ENCODE results near the gene HIPK1.
"Not testable (repeated sequence)": the region's sequence is repeated elsewhere in the genome, so short reads cannot be mapped to it uniquely, and the experiment has no call there.

HIPK1 gene

GRCh38 chr1:113945329-113945728, 16.2 kb downstream of the HIPK1 start:
- H3K4me1 ChIP-seq (ENCODE audit: control insufficient read depth, insufficient read depth, low read length) = peaks cover 16% of the 10 kb centered on the region

GRCh38 chr1:113946112-113946511, 17.0 kb downstream of the HIPK1 start:
- H3K9me3 ChIP-seq (ENCODE audit: control insufficient read depth in 2 of 2, low read length in 2 of 2) = no peaks in the 10 kb centered on the region
- H3K36me3 ChIP-seq (ENCODE audit: control insufficient read depth in 2 of 2, insufficient read depth in 2 of 2, low read length in 2 of 2) = peaks cover 3% of the 10 kb centered on the region in 2 donors
- H3K4me3 ChIP-seq (ENCODE audit: low read length in 2 of 2) = no peak overlapping the region
- no peak overlapping the region for H3K27ac ChIP-seq (ENCODE audit: low read length)
- H3K9ac ChIP-seq (ENCODE audit: low read length in 2 of 2) = no peak overlapping the region
- H3K4me1 ChIP-seq (ENCODE audit: control insufficient read depth, insufficient read depth, low read length) = peaks cover 16% of the 10 kb centered on the region
- no peaks in the 10 kb centered on the region for H3K27me3 ChIP-seq (ENCODE audit: control insufficient read depth in 1 of 2, insufficient read depth in 2 of 2, low read length in 2 of 2)

More at GRCh38 chr1:113945329-113945728, 16.2 kb downstream of the HIPK1 start:
- Histone ChIP-seq H3K9ac (ENCODE audit: low read length in 2 of 2) (no peak overlapping the region), H3K9me3 (ENCODE audit: control insufficient read depth in 2 of 2, low read length in 2 of 2) (no peaks in the 10 kb centered on the region), H3K4me3 (ENCODE audit: low read length in 2 of 2) (no peak overlapping the region), H3K27ac (ENCODE audit: low read length) (no peak overlapping the region), H3K27me3 (ENCODE audit: control insufficient read depth in 1 of 2, insufficient read depth in 2 of 2, low read length in 2 of 2) (no peaks in the 10 kb centered on the region), H3K36me3 (ENCODE audit: control insufficient read depth in 2 of 2, insufficient read depth in 2 of 2, low read length in 2 of 2) (peaks cover 10 to 11% of the 10 kb centered on the region in 2 donors)

- peaks cover 16% of the 10 kb centered on the region for H3K4me1 ChIP-seq (ENCODE audit: control insufficient read depth, insufficient read depth, low read length)
- H3K4me3 ChIP-seq (ENCODE audit: low read length in 2 of 2) = no peak overlapping the region
- H3K9ac ChIP-seq (ENCODE audit: low read length in 2 of 2) = no peak overlapping the region
- no peaks in the 10 kb centered on the region for H3K27me3 ChIP-seq (ENCODE audit: control insufficient read depth in 1 of 2, insufficient read depth in 2 of 2, low read length in 2 of 2)
- H3K9me3 ChIP-seq (ENCODE audit: control insufficient read depth in 2 of 2, low read length in 2 of 2) = no peaks in the 10 kb centered on the region
- no peak overlapping the region for H3K27ac ChIP-seq (ENCODE audit: low read length)
- no peaks in the 10 kb centered on the region for H3K36me3 ChIP-seq (ENCODE audit: control insufficient read depth in 2 of 2, insufficient read depth in 2 of 2, low read length in 2 of 2)
These were observed 17.7 kb downstream of the HIPK1 start for GRCh38 chr1:113946678-113947387.

GRCh38 chr1:113947388-113948107, 18.4 kb downstream of the HIPK1 start:
- H3K9me3 ChIP-seq (ENCODE audit: control insufficient read depth in 2 of 2, low read length in 2 of 2) = no peaks in the 10 kb centered on the region
- H3K4me1 ChIP-seq (ENCODE audit: control insufficient read depth, insufficient read depth, low read length) = peaks cover 16% of the 10 kb centered on the region
- H3K27ac ChIP-seq (ENCODE audit: low read length) = no peak overlapping the region
- H3K4me3 ChIP-seq (ENCODE audit: low read length in 2 of 2) = no peak overlapping the region
- H3K36me3 ChIP-seq (ENCODE audit: control insufficient read depth in 2 of 2, insufficient read depth in 2 of 2, low read length in 2 of 2) = no peaks in the 10 kb centered on the region
- no peak overlapping the region for H3K9ac ChIP-seq (ENCODE audit: low read length in 2 of 2)
- H3K27me3 ChIP-seq (ENCODE audit: control insufficient read depth in 1 of 2, insufficient read depth in 2 of 2, low read length in 2 of 2) = no peaks in the 10 kb centered on the region

GRCh38 chr1:113948151-113948550, 19.0 kb downstream of the HIPK1 start:
- peaks cover 16% of the 10 kb centered on the region for H3K4me1 ChIP-seq (ENCODE audit: control insufficient read depth, insufficient read depth, low read length)
- not testable (repeated sequence) for H3K27ac ChIP-seq (ENCODE audit: low read length); H3K9me3 ChIP-seq (ENCODE audit: control insufficient read depth in 2 of 2, low read length in 2 of 2); H3K36me3 ChIP-seq (ENCODE audit: control insufficient read depth in 2 of 2, insufficient read depth in 2 of 2, low read length in 2 of 2); H3K27me3 ChIP-seq (ENCODE audit: control insufficient read depth in 1 of 2, insufficient read depth in 2 of 2, low read length in 2 of 2); H3K9ac ChIP-seq (ENCODE audit: low read length in 2 of 2); H3K4me3 ChIP-seq (ENCODE audit: low read length in 2 of 2)

GRCh38 chr1:113949007-113949406, 19.9 kb downstream of the HIPK1 start:
- Histone ChIP-seq H3K4me3 (ENCODE audit: low read length in 2 of 2) (no peak overlapping the region), H3K4me1 (ENCODE audit: control insufficient read depth, insufficient read depth, low read length) (peaks cover 16% of the 10 kb centered on the region), H3K27ac (ENCODE audit: low read length) (no peak overlapping the region), H3K27me3 (ENCODE audit: control insufficient read depth in 1 of 2, insufficient read depth in 2 of 2, low read length in 2 of 2) (no peaks in the 10 kb centered on the region), H3K9me3 (ENCODE audit: control insufficient read depth in 2 of 2, low read length in 2 of 2) (no peaks in the 10 kb centered on the region), H3K9ac (ENCODE audit: low read length in 2 of 2) (no peak overlapping the region), H3K36me3 (ENCODE audit: control insufficient read depth in 2 of 2, insufficient read depth in 2 of 2, low read length in 2 of 2) (peaks cover 0 to 3% of the 10 kb centered on the region in 2 donors)

GRCh38 chr1:113950908-113951307, 21.8 kb downstream of the HIPK1 start:
- Histone ChIP-seq H3K9ac (ENCODE audit: low read length in 2 of 2) (no peak overlapping the region), H3K27ac (ENCODE audit: low read length) (no peak overlapping the region), H3K9me3 (ENCODE audit: control insufficient read depth in 2 of 2, low read length in 2 of 2) (no peaks in the 10 kb centered on the region), H3K4me3 (ENCODE audit: low read length in 2 of 2) (no peak overlapping the region), H3K36me3 (ENCODE audit: control insufficient read depth in 2 of 2, insufficient read depth in 2 of 2, low read length in 2 of 2) (peaks cover 0 to 11% of the 10 kb centered on the region in 2 donors), H3K27me3 (ENCODE audit: control insufficient read depth in 1 of 2, insufficient read depth in 2 of 2, low read length in 2 of 2) (no peaks in the 10 kb centered on the region), H3K4me1 (ENCODE audit: control insufficient read depth, insufficient read depth, low read length) (peaks cover 16% of the 10 kb centered on the region)

- no peak overlapping the region for H3K4me3 ChIP-seq (ENCODE audit: low read length in 2 of 2)
- H3K27me3 ChIP-seq (ENCODE audit: control insufficient read depth in 1 of 2, insufficient read depth in 2 of 2, low read length in 2 of 2) = no peaks in the 10 kb centered on the region
- peaks cover 4 to 16% of the 10 kb centered on the region in 2 donors for H3K36me3 ChIP-seq (ENCODE audit: control insufficient read depth in 2 of 2, insufficient read depth in 2 of 2, low read length in 2 of 2)
- H3K27ac ChIP-seq (ENCODE audit: low read length) = no peak overlapping the region
- peaks cover 14% of the 10 kb centered on the region for H3K4me1 ChIP-seq (ENCODE audit: control insufficient read depth, insufficient read depth, low read length)
- H3K9ac ChIP-seq (ENCODE audit: low read length in 2 of 2) = no peak overlapping the region
- H3K9me3 ChIP-seq (ENCODE audit: control insufficient read depth in 2 of 2, low read length in 2 of 2) = no peaks in the 10 kb centered on the region
These were observed 22.6 kb downstream of the HIPK1 start for GRCh38 chr1:113951719-113952118.

- no peak overlapping the region for H3K27ac ChIP-seq (ENCODE audit: low read length)
- H3K9ac ChIP-seq (ENCODE audit: low read length in 2 of 2) = no peak overlapping the region
- no peaks in the 10 kb centered on the region for H3K4me1 ChIP-seq (ENCODE audit: control insufficient read depth, insufficient read depth, low read length)
- H3K36me3 ChIP-seq (ENCODE audit: control insufficient read depth in 2 of 2, insufficient read depth in 2 of 2, low read length in 2 of 2) = peaks cover 15 to 37% of the 10 kb centered on the region in 2 donors
- no peaks in the 10 kb centered on the region for H3K27me3 ChIP-seq (ENCODE audit: control insufficient read depth in 1 of 2, insufficient read depth in 2 of 2, low read length in 2 of 2)
- no peaks in the 10 kb centered on the region for H3K9me3 ChIP-seq (ENCODE audit: control insufficient read depth in 2 of 2, low read length in 2 of 2)
- H3K4me3 ChIP-seq (ENCODE audit: low read length in 2 of 2) = no peak overlapping the region
These were observed 28.9 kb downstream of the HIPK1 start for GRCh38 chr1:113957984-113958383.

GRCh38 chr1:113958691-113959090, 29.6 kb downstream of the HIPK1 start:
- Histone ChIP-seq H3K27me3 (ENCODE audit: control insufficient read depth in 1 of 2, insufficient read depth in 2 of 2, low read length in 2 of 2) (no peaks in the 10 kb centered on the region), H3K4me3 (ENCODE audit: low read length in 2 of 2) (no peak overlapping the region), H3K36me3 (ENCODE audit: control insufficient read depth in 2 of 2, insufficient read depth in 2 of 2, low read length in 2 of 2) (peaks cover 21 to 41% of the 10 kb centered on the region in 2 donors), H3K9me3 (ENCODE audit: control insufficient read depth in 2 of 2, low read length in 2 of 2) (no peaks in the 10 kb centered on the region), H3K4me1 (ENCODE audit: control insufficient read depth, insufficient read depth, low read length) (no peaks in the 10 kb centered on the region), H3K27ac (ENCODE audit: low read length) (no peak overlapping the region), H3K9ac (ENCODE audit: low read length in 2 of 2) (no peak overlapping the region)

Data from stomach smooth muscle (tissue), 2 donors.